ENCODE data around the gene CHD9. TPM values are rescaled to one million over a fixed set of nuclear protein-coding genes. Genes with fewer than 3 reads are reported as not detected.

CHD9 gene
- total and polyA plus RNA-seq, 9 of the 15 experiments (the other 6 are each of a cell fraction or from before 2014, with no cell fraction given): 29.0 to 69.3 (median 40.6) TPM

DNA sequence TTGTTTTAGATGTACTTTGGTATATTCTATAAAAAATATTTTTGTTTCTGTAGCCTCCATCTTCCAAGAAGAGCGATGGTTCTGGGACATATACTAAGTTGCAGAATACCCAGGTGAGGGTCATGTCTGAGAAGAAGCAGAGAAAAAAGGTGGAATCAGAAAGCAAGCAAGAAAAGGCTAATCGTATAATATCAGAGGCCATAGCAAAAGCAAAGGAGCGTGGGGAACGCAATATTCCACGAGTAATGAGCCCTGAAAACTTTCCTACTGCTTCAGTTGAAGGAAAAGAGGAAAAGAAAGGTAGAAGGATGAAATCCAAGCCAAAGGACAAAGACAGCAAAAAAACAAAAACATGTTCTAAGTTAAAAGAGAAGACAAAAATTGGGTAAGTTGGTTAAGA lies 154.6 kb downstream of the CHD9 start:
- intact Hi-C loops (cut with micrococcal nuclease): loop anchor here (5.0 kb wide), 1 partner anchor 47 kb away; no protein-coding TSS in a partner anchor
- Histone ChIP-seq H3K27ac (ENCODE audit: extremely low read depth, low read depth, low read length) (peak overlapping the region; percentile 99), H3K9ac (ENCODE audit: insufficient read depth in 1 of 2, low read depth in 2 of 2, low read length in 2 of 2) (peak overlapping the region in 1 of 2 experiments; percentile 97; a peak in 3 of 4 replicates), H3K9me3 (replicated peaks; ENCODE audit: control insufficient read depth, insufficient read depth, low read depth, low read length) (no peaks in the 10 kb centered on the region), H4K20me1 (replicated peaks; ENCODE audit: control insufficient read depth, insufficient read depth, low read length) (no peaks in the 10 kb centered on the region), H3K79me2 (ENCODE audit: control insufficient read depth, insufficient read depth, low read length) (peaks cover 92% of the 10 kb centered on the region), H3K9me1 (ENCODE audit: control insufficient read depth, insufficient read depth, low read length) (no peaks in the 10 kb centered on the region), H3K27me3 (ENCODE audit: control insufficient read depth in 2 of 2, insufficient read depth in 2 of 2, low read length in 2 of 2) (no peaks in the 10 kb centered on the region), H3K4me2 (ENCODE audit: insufficient read depth, low read length) (peak overlapping the region; percentile 85), H2AFZ (ENCODE audit: low read depth, low read length) (no peak overlapping the region), H3K4me1 (replicated peaks in 1 of 2; ENCODE audit: control insufficient read depth in 2 of 2, insufficient read depth in 2 of 2, low read length in 2 of 2) (peaks cover 0 to 6% of the 10 kb centered on the region in 2 experiments; a peak in 2 of 5 replicates), H3K4me3 (peak overlapping the region; percentile 58), H3K36me3 (ENCODE audit: control insufficient read depth, insufficient read depth, low read length) (peaks cover 30% of the 10 kb centered on the region; the same call in 2 of the 3 replicates)
- ChIA-PET CTCF (ENCODE audit: low intra/inter-chr PET ratio) (no interaction called here), POLR2A (interaction anchor here (2.1 kb wide), 1 partner anchor 8 kb away, joined by 11 read pairs; no protein-coding TSS in a partner anchor)
- 3% methylated on average over 5 of the region's 5 CpGs for WGBS (ENCODE audit: insufficient coverage, low coverage, missing lambda C conversion rate)
- no TSS peak for BruUV-seq (replicated peaks)
- ATAC-seq: peak; percentile 12
- DNase-seq (ENCODE audit: extremely low read depth in 1 of 4, low spot score in 3 of 4): peak in 1 of 4 experiments; percentile 27
- in situ Hi-C loops (cut with MboI): no loop called here
- peak; percentile 46 for FAIRE-seq
- TF ChIP-seq EHMT2 (IDR thresholded peaks at IDR 0.05): no peak
- 0 out of 2 replicates have a peak, but pooled peaks have one; percentile 40 for TF ChIP-seq HDGF (IDR thresholded peaks at IDR 0.05)
- no peak for TF ChIP-seq ASH1L (IDR thresholded peaks at IDR 0.05; ENCODE audit: borderline replicate concordance, low read depth, partially characterized antibody)
- TF ChIP-seq, protein P1, sequence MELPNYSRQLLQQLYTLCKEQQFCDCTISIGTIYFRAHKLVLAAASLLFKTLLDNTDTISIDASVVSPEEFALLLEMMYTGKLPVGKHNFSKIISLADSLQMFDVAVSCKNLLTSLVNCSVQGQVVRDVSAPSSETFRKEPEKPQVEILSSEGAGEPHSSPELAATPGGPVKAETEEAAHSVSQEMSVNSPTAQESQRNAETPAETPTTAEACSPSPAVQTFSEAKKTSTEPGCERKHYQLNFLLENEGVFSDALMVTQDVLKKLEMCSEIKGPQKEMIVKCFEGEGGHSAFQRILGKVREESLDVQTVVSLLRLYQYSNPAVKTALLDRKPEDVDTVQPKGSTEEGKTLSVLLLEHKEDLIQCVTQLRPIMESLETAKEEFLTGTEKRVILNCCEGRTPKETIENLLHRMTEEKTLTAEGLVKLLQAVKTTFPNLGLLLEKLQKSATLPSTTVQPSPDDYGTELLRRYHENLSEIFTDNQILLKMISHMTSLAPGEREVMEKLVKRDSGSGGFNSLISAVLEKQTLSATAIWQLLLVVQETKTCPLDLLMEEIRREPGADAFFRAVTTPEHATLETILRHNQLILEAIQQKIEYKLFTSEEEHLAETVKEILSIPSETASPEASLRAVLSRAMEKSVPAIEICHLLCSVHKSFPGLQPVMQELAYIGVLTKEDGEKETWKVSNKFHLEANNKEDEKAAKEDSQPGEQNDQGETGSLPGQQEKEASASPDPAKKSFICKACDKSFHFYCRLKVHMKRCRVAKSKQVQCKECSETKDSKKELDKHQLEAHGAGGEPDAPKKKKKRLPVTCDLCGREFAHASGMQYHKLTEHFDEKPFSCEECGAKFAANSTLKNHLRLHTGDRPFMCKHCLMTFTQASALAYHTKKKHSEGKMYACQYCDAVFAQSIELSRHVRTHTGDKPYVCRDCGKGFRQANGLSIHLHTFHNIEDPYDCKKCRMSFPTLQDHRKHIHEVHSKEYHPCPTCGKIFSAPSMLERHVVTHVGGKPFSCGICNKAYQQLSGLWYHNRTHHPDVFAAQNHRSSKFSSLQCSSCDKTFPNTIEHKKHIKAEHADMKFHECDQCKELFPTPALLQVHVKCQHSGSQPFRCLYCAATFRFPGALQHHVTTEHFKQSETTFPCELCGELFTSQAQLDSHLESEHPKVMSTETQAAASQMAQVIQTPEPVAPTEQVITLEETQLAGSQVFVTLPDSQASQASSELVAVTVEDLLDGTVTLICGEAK (IDR thresholded peaks at IDR 0.05): peak; percentile 27; the same call in 1 of the 2 replicates
- TF ChIP-seq, protein P1 (CRISPR knock-in tag; IDR thresholded peaks at IDR 0.05): no peak
- TF ChIP-seq, protein P2, sequence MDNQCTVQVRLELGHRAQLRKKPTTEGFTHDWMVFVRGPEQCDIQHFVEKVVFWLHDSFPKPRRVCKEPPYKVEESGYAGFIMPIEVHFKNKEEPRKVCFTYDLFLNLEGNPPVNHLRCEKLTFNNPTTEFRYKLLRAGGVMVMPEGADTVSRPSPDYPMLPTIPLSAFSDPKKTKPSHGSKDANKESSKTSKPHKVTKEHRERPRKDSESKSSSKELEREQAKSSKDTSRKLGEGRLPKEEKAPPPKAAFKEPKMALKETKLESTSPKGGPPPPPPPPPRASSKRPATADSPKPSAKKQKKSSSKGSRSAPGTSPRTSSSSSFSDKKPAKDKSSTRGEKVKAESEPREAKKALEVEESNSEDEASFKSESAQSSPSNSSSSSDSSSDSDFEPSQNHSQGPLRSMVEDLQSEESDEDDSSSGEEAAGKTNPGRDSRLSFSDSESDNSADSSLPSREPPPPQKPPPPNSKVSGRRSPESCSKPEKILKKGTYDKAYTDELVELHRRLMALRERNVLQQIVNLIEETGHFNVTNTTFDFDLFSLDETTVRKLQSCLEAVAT (IDR thresholded peaks at IDR 0.05): peak; percentile 87 to 88
- TF ChIP-seq, protein P3, sequence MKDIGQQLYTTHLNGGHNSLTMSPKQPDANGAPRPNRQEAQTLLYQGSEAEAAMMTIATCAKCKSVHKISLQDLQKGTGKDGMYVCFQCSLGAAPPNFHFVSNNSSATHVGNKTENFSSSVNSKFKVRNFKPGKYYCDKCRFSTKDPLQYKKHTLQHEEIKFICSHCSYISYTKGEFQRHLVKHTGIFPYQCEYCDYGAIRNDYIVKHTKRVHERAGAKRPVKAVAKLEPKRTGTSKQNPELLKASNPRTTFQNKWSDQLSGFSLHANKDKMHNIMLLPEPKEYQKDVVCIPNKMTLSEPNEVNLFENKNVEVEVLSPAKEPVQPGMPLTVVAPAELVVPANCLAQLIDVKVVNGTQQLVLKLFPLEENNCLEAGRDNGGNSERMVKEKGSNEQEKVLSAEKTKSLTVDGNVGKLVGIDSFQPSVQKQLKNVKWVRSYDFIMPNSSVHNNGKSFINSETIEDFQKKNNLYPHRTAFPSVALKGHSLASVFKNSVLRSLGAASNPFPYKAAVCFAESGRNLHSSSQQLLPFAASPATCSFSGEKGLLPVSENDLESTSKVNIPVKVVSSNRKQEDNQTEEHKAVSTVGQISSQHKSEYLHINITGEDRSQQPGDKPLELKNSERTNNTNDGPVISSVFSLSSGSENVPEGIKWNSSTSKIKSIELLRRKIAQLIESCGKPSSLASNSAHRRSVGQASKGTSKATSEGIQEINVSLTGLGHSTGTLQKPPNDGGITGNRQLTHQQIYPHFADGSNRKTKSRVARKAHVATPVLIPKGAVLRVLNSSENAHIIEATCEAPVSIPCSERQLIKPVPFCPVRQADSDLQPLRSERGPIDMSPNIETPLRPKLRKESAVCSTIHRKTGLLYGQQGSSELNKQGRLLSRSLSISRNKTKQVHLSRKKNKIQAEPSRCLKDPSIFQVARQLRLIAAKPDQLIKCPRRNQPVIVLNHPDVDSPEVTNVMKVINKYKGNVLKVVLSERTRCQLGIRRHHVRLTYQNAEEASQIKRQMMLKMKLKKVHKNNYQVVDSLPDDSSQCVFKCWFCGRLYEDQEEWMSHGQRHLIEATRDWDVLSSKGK (CRISPR knock-in tag; IDR thresholded peaks at IDR 0.05): no peak
- TF ChIP-seq ZSCAN32 (CRISPR knock-in tag; IDR thresholded peaks at IDR 0.05): no peak
- TF ChIP-seq ARID2 (IDR thresholded peaks at IDR 0.05): peak; percentile 17; the same call in 1 of the 2 replicates
